ENCODE measurements around the gene CDK5RAP3.

CDK5RAP3 gene

GRCh38 chr17:47967607-47968252 is 3.2 kb upstream of the CDK5RAP3 start:
- Histone ChIP-seq H3K4me1 (ENCODE audit: insufficient read depth, insufficient read length) (no peaks in the 10 kb centered on the region), H3K4me3 (ENCODE audit: insufficient read length, low read depth) (no peak overlapping the region), H3K27me3 (ENCODE audit: insufficient read depth, insufficient read length) (no peaks in the 10 kb centered on the region), H3K9ac (ENCODE audit: insufficient read length, low read depth) (no peak overlapping the region), H3K9me3 (ENCODE audit: insufficient read depth, low read length) (peaks cover 4% of the 10 kb centered on the region; the same call in 1 of the 2 replicates), H3K36me3 (ENCODE audit: insufficient read depth, insufficient read length, low read length) (no peaks in the 10 kb centered on the region)
- DNase-seq (ENCODE audit: low read depth, low spot score) = no peak
- no peak for TF ChIP-seq SUZ12 (IDR thresholded peaks at IDR 0.05; ENCODE audit: extremely low read depth, insufficient read depth, insufficient read length)
- TF ChIP-seq YY1 (IDR thresholded peaks at IDR 0.05; ENCODE audit: insufficient read depth, insufficient read length) = no peak
- TF ChIP-seq ZNF274 (IDR thresholded peaks at IDR 0.05; ENCODE audit: low read depth, low read length) = no peak

GRCh38 chr17:47968836-47969235 is 2.1 kb upstream of the CDK5RAP3 start:
- H3K4me3 ChIP-seq (ENCODE audit: insufficient read length, low read depth) = no peak overlapping the region
- H3K4me1 ChIP-seq (ENCODE audit: insufficient read depth, insufficient read length) = no peaks in the 10 kb centered on the region
- H3K27me3 ChIP-seq (ENCODE audit: insufficient read depth, insufficient read length) = no peaks in the 10 kb centered on the region
- no peak for DNase-seq (ENCODE audit: low read depth, low spot score)
- no peak overlapping the region for H3K9ac ChIP-seq (ENCODE audit: insufficient read length, low read depth)
- H3K36me3 ChIP-seq (ENCODE audit: insufficient read depth, insufficient read length, low read length) = peaks cover 5% of the 10 kb centered on the region
- TF ChIP-seq SUZ12 (IDR thresholded peaks at IDR 0.05; ENCODE audit: extremely low read depth, insufficient read depth, insufficient read length) (no peak), YY1 (IDR thresholded peaks at IDR 0.05; ENCODE audit: insufficient read depth, insufficient read length) (no peak), ZNF274 (IDR thresholded peaks at IDR 0.05; ENCODE audit: low read depth, low read length) (no peak)
- peaks cover 4% of the 10 kb centered on the region; the same call in 1 of the 2 replicates for H3K9me3 ChIP-seq (ENCODE audit: insufficient read depth, low read length)

DNA sequence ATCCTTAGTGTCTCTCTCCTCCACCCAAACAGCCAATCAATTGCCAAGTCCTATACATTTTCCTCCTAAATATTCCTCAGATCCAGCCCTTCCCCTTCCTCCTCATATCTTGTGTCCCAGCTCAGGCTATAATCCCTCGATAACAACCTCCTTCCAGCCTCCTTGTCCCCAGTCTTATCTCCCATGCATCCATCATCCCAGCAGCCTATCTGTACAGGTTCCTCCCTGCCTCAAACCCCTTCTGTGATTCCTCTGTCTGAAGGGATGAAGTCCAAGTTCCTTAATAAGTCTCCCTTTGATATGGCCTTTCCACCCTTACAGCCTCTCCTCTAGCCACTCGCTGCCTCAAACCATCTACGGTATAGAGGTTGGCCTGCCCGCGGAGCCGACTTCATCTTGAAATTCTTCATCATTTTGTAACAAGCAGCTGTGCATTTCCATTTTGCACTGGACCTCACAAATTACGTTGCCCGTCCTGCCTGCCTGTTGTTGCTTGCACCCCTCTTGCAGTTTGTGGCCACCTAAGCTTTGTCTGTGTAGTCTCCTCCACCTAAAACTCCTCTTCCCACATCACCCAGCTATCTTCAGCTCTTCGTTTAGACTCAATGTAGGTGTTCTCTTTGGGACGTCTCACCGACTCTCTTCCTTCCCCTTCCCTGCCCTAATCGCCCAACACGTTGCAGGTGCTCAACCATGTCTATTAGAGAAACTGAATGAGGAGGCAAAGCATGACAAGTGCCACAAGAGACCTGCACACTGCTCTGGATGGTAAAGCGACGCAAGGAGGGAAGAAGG is 786 bp upstream of the CDK5RAP3 start:
- TF ChIP-seq ZNF274 (IDR thresholded peaks at IDR 0.05; ENCODE audit: low read depth, low read length) (no peak), SUZ12 (IDR thresholded peaks at IDR 0.05; ENCODE audit: extremely low read depth, insufficient read depth, insufficient read length) (no peak), YY1 (IDR thresholded peaks at IDR 0.05; ENCODE audit: insufficient read depth, insufficient read length) (no peak)
- H3K36me3 ChIP-seq (ENCODE audit: insufficient read depth, insufficient read length, low read length) = peaks cover 17% of the 10 kb centered on the region
- H3K27me3 ChIP-seq (ENCODE audit: insufficient read depth, insufficient read length) = no peaks in the 10 kb centered on the region
- no peak overlapping the region for H3K4me3 ChIP-seq (ENCODE audit: insufficient read length, low read depth)
- peaks cover 4% of the 10 kb centered on the region; the same call in 1 of the 2 replicates for H3K9me3 ChIP-seq (ENCODE audit: insufficient read depth, low read length)
- peak overlapping the region; percentile 43 for H3K9ac ChIP-seq (ENCODE audit: insufficient read length, low read depth)
- no peaks in the 10 kb centered on the region for H3K4me1 ChIP-seq (ENCODE audit: insufficient read depth, insufficient read length)
- no peak for DNase-seq (ENCODE audit: low read depth, low spot score)

- Histone ChIP-seq H3K4me1 (ENCODE audit: insufficient read depth, insufficient read length) (no peaks in the 10 kb centered on the region), H3K9ac (ENCODE audit: insufficient read length, low read depth) (no peak overlapping the region), H3K9me3 (ENCODE audit: insufficient read depth, low read length) (peaks cover 4% of the 10 kb centered on the region; the same call in 1 of the 2 replicates), H3K27me3 (ENCODE audit: insufficient read depth, insufficient read length) (no peaks in the 10 kb centered on the region), H3K36me3 (ENCODE audit: insufficient read depth, insufficient read length, low read length) (peaks cover 41% of the 10 kb centered on the region), H3K4me3 (ENCODE audit: insufficient read length, low read depth) (no peak overlapping the region)
- DNase-seq (ENCODE audit: low read depth, low spot score) = no peak
- no peak for TF ChIP-seq YY1 (IDR thresholded peaks at IDR 0.05; ENCODE audit: insufficient read depth, insufficient read length)
- no peak for TF ChIP-seq SUZ12 (IDR thresholded peaks at IDR 0.05; ENCODE audit: extremely low read depth, insufficient read depth, insufficient read length)
- TF ChIP-seq ZNF274 (IDR thresholded peaks at IDR 0.05; ENCODE audit: low read depth, low read length) = no peak
Observed at GRCh38 chr17:47973541-47973940, 2.6 kb downstream of the CDK5RAP3 start.

- DNase-seq (ENCODE audit: low read depth, low spot score) = no peak
- TF ChIP-seq YY1 (IDR thresholded peaks at IDR 0.05; ENCODE audit: insufficient read depth, insufficient read length) = no peak
- TF ChIP-seq ZNF274 (IDR thresholded peaks at IDR 0.05; ENCODE audit: low read depth, low read length) = no peak
- TF ChIP-seq SUZ12 (IDR thresholded peaks at IDR 0.05; ENCODE audit: extremely low read depth, insufficient read depth, insufficient read length) = no peak
- H3K36me3 ChIP-seq (ENCODE audit: insufficient read depth, insufficient read length, low read length) = peaks cover 59% of the 10 kb centered on the region
Observed at GRCh38 chr17:47975189-47975822, 4.4 kb downstream of the CDK5RAP3 start.

GRCh38 chr17:47975823-47976205 is 4.9 kb downstream of the CDK5RAP3 start:
- H3K4me3 ChIP-seq (ENCODE audit: insufficient read length, low read depth) = no peak overlapping the region
- peaks cover 4% of the 10 kb centered on the region; the same call in 1 of the 2 replicates for H3K9me3 ChIP-seq (ENCODE audit: insufficient read depth, low read length)
- no peak for DNase-seq (ENCODE audit: low read depth, low spot score)
- H3K9ac ChIP-seq (ENCODE audit: insufficient read length, low read depth) = no peak overlapping the region
- H3K4me1 ChIP-seq (ENCODE audit: insufficient read depth, insufficient read length) = peaks cover 3% of the 10 kb centered on the region
- no peaks in the 10 kb centered on the region for H3K27me3 ChIP-seq (ENCODE audit: insufficient read depth, insufficient read length)
- TF ChIP-seq YY1 (IDR thresholded peaks at IDR 0.05; ENCODE audit: insufficient read depth, insufficient read length) (no peak), ZNF274 (IDR thresholded peaks at IDR 0.05; ENCODE audit: low read depth, low read length) (no peak)
- H3K36me3 ChIP-seq (ENCODE audit: insufficient read depth, insufficient read length, low read length) = peaks cover 64% of the 10 kb centered on the region

More at GRCh38 chr17:47975189-47975822, 4.4 kb downstream of the CDK5RAP3 start:
- peaks cover 4% of the 10 kb centered on the region; the same call in 1 of the 2 replicates for H3K9me3 ChIP-seq (ENCODE audit: insufficient read depth, low read length)
- H3K27me3 ChIP-seq (ENCODE audit: insufficient read depth, insufficient read length) = no peaks in the 10 kb centered on the region
- no peak overlapping the region for H3K4me3 ChIP-seq (ENCODE audit: insufficient read length, low read depth)
- peaks cover 3% of the 10 kb centered on the region for H3K4me1 ChIP-seq (ENCODE audit: insufficient read depth, insufficient read length)
- no peak overlapping the region for H3K9ac ChIP-seq (ENCODE audit: insufficient read length, low read depth)

DNA sequence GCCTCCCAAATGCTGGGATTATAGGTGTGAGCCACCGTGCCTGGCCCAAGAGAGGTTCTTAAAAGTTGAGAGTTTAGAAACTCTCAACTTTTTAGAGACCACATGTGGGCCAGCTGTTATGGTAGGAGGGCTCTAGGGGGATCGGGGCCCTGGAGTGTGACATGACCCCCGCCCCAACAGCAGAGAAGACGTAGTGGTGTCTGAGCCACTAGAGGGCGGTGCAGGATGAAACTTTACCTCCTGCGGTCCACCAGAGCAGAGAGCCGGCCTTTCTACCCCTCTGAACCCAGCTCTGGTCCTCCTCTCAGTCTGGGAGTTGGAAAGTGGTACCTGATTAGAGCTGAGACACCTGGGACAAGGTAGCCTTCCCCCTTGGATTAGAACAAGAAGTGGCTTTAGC is 7.4 kb downstream of the CDK5RAP3 start:
- Histone ChIP-seq H3K4me1 (ENCODE audit: insufficient read depth, insufficient read length) (peaks cover 3% of the 10 kb centered on the region), H3K9me3 (ENCODE audit: insufficient read depth, low read length) (no peaks in the 10 kb centered on the region), H3K4me3 (ENCODE audit: insufficient read length, low read depth) (no peak overlapping the region), H3K27me3 (ENCODE audit: insufficient read depth, insufficient read length) (no peaks in the 10 kb centered on the region), H3K9ac (ENCODE audit: insufficient read length, low read depth) (no peak overlapping the region), H3K36me3 (ENCODE audit: insufficient read depth, insufficient read length, low read length) (peaks cover 88% of the 10 kb centered on the region)
- DNase-seq (ENCODE audit: low read depth, low spot score) = no peak
- TF ChIP-seq SUZ12 (IDR thresholded peaks at IDR 0.05; ENCODE audit: extremely low read depth, insufficient read depth, insufficient read length) (no peak), ZNF274 (IDR thresholded peaks at IDR 0.05; ENCODE audit: low read depth, low read length) (no peak), YY1 (IDR thresholded peaks at IDR 0.05; ENCODE audit: insufficient read depth, insufficient read length) (no peak)

Data from NT2/D1 (cell line).